Pericardium fibroblast (primary cell): ENCODE measurements around the gene TMEM239. TPM values are rescaled to one million over a fixed set of nuclear protein-coding genes. Genes with fewer than 3 reads are reported as not detected.

ENCODE experiments used
- total RNA-seq: library from RNA; depleted of rRNA; stranded (reverse); fragments of >200 nt; gene quantifications from 2 replicates; pipeline ENCODE4 v1.2.3, GENCODE V29; 2015

The TMEM239 gene
- total RNA-seq = not detected in 2 replicates

GRCh38 chr20:2816030-2816582 lies at the start of gene TMEM239:
Gene TMEM239 (plus strand): TSS chr20:2816364. CDS start chr20:2816555, 191 bp downstream.

DNA sequence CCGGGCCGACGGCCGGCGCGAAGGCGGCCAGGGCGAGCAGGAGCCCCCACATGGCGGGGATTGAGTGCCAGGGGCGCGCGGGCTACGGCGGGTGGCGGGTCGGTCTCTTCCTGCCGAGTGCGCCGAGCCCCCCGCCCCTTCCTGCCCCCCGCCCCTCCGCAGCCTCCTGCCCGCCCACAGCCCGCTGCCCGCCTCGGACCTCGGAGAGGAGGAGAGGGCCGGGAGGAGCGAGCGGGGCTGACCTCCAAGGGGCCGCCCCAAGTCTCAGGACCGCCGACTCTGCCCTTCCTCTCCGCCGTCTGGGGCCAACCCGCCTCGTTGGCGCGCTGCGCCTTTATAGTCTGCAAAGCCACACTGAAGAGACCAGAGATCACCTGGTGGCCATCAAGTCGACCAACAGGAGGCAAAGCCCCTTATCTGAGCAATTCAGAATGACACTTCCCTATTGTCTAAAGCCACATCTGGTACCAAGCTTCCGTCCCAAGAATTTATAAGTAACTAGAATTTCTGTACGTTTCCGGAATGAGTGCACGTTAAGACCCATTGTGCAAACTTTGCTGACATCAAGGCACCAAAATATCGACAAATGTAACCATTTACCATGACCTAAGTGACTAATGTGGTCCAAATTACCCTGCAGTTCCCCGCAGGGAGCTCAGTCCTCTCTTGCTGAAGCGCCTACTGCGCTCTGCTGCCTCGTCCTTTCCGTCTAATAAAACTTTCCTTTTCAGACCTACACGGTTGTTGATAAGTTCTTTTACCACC lies 15.5 kb upstream of the TMEM239 start, which contains the start of gene CPXM1:
TSS of gene CPXM1 (minus strand) at position 107 of the 765 bp plus-strand sequence. CDS start at position 52, 55 bp downstream.

DNA sequence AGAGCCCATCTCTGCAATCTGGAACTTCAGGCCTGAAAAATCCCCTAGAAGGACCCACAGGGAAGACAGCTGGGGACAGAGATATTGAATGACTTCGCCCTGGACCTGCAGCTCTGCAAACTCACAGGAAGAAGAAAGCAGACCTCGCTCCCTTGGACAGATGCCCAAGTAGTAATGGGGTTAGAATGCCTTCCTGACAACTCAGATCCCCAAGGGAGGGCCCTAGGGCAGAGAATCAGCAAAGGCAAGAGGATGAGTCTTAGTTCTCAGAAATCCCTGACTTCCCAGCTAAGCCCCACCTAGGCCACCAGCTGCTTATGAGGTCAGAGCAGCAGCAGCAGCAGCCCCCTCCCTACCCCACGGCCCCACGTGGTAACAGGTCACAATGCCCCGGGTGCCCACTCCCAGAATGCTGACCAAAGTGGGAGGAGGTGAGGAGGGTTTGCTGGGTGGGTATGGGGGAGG lies 1.5 kb upstream of the TMEM239 start, which contains the start of gene C20orf141:
TSS of gene C20orf141 (plus strand) at position 401 of the 465 bp plus-strand sequence. CDS start 198 bp downstream, outside the sequence.

DNA sequence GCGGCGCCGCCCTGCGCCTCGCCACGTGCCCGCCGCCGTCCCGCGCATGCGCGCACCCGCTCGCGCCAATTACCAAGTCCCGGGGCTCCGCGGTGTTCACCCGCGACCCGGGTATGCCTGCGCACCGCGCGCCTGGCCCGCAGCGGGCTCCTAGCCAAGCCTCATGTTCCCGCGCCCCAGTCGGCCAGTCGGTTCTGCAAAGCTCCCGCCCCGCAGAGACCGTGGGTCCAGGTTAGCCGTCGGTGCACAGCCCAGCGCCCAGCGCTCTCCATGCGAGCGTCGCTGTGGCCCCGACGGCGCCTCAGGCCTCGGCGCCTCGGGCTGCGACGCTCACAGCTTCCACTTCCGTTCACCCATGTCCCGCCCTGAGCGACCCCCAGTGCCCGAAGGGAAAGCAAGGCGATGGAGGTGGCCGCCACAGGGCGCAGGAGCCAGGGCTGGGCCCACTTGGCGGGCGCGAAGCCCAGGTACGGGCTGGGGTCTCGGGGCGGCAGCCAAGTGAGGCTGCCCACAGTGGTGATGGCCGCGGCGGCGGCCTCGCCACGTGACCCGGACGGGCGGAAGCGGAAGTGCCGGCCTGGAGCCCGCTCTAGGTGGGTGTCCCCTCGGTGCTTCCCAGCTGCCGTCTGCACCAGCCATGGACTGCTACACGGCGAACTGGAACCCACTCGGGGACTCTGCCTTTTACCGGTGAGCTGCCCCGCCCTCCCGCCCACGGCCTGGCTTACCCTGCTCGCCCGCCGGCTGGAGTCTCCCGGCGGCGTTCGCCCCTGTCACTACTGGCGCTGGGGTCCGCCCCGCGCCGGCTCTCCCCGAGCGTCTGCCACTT lies 24.2 kb downstream of the TMEM239 start, which contains the start of the genes PCED1A and VPS16:
TSS of gene PCED1A (minus strand) at position 518 of the 829 bp plus-strand sequence. CDS start 743 bp downstream, outside the sequence.
TSS of gene VPS16 (plus strand) at position 608 of the 829 bp plus-strand sequence. CDS start at position 638, 30 bp downstream.

Other genes starting within 250 kb of the TMEM239 start
- 81.6 and 99.5 TPM in 2 replicates for gene NOP56, start 163.7 kb upstream of the TMEM239 start, total RNA-seq
- gene IDH3B, start 152.1 kb upstream of the TMEM239 start, total RNA-seq = 70.8 and 86.9 TPM in 2 replicates
- 1.7 and 2.1 TPM in 2 replicates for gene EBF4, start 123.6 kb upstream of the TMEM239 start, total RNA-seq
- 13.2 and 49.5 TPM in 2 replicates for gene CPXM1, start 15.7 kb upstream of the TMEM239 start, total RNA-seq
- 0.47 TPM in 1 of 2 replicates, not detected in the other for gene C20orf141, start 1.4 kb upstream of the TMEM239 start, total RNA-seq
- gene PCED1A, start 24.3 kb downstream of the TMEM239 start, total RNA-seq = 41.4 and 45.3 TPM in 2 replicates
- gene VPS16, start 24.4 kb downstream of the TMEM239 start, total RNA-seq = 25.5 and 45.9 TPM in 2 replicates
- gene PTPRA, start 57.1 kb downstream of the TMEM239 start, total RNA-seq = 32.8 and 37.6 TPM in 2 replicates
- not detected in 2 replicates for gene GNRH2, start 227.3 kb downstream of the TMEM239 start, total RNA-seq
- 43.1 and 59.0 TPM in 2 replicates for gene MRPS26, start 229.7 kb downstream of the TMEM239 start, total RNA-seq